NCI-H1417 treated with DMSO at 0.1 percent for 48 hours (cell line): Measurements from ENCODE around the gene IFT43.

Source experiments
- DNase-seq: peaks from one replicate; lab custom pipeline; 2025; lab: John Stamatoyannopoulos, UW

IFT43 gene

GRCh38 chr14:76015191-76015590 is 29.6 kb downstream of the IFT43 start:
- DNase-seq, result no peak

- DNase-seq, result no peak
These were observed 30.1 kb downstream of the IFT43 start for GRCh38 chr14:76015668-76016067.

- no peak for DNase-seq
These were observed 34.1 kb downstream of the IFT43 start for GRCh38 chr14:76019676-76020075.

GRCh38 chr14:76022991-76023390 is 37.4 kb downstream of the IFT43 start:
- no peak for DNase-seq

GRCh38 chr14:76023757-76024156 is 38.2 kb downstream of the IFT43 start:
- DNase-seq, result no peak

DNA sequence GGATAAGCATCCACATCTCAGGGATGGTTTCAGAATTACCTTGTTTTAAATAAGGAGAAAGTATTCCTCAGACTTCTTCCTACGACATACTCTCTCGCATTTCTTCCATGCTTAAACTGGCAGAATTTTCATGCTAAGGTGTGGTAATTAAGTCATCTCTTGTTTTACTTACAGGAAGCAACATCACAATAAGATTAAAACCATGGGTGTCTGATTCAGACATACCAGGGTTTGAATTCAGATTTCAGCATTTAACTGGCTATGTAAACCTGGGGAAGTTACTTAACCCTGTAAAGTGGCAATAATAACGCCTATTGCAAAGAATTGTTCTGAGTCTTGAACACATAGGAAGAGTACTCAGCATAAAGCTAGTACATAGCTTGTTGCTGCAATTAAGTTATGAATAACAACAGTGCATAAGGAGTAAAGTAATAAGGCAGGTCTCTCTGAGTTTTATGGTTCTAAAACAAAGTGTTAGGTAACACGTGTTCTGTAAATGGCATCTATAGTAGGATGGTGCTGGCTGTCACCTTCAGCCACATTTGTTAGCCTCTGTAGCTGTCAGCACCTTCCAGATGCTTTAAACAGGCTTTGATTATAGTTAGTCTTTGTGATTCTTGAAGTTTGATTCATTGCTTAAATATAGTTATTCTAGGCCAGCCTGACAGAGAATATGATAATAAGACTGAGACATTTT is 38.8 kb downstream of the IFT43 start:
- DNase-seq, result no peak

DNA sequence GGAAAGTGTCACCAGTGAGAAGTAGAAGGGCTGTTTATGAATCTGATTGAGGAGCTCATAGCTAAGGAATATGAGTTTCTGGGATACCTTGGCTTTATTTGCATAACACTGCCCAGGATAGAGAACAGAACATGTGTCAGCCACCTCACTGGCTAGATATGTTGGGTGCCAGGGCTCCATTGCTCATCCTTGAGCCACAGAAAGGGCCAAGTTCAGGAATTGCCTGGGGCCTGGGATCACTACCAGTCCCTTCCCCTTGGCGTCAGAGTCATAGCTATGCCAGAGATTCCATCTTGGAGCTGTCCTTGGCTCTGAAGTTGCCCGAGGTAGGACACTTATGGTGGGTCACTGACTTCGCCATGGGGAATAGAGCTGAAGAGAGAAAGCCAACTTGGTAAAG is 49.0 kb downstream of the IFT43 start:
- DNase-seq, result no peak

DNA sequence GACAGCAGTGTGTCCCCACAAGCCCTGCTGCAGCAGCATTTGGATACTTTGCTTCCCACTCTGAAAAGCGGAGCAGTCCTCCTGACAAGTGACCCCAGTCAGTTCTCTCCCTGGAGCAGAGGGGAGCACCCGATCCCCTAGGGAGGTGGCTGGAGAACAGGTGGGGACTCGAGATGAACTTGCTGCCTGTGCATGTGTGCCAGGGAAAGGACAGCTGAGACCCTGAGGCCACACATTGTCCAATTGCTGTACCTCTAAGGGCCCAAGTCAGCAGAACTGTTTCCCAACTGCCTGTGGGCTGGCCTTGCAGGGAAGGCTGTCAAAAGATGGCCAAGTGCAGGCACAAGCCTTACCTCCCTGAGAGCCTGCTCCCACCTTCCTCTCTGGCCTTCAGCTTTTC is 55.1 kb downstream of the IFT43 start:
- DNase-seq, result no peak

DNA sequence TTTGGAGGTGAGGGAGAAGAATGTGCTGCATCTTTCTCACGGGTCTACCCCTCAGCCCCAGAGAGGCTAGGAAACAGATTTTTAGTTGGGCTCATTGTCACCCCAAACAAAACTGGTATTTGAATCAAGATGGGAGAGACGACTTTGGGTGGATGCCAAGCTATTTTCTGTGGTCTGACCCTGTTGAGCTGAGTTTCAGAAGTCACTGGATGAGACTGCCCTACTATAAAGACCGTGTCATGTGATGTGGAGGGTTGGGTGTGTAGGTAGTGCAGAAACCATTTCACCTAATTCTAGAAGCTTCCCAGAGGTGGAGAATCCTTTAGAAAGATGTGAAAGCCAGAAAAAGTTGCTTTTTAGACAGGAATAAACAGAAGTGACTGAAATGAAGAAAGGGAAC is 60.2 kb downstream of the IFT43 start:
- no peak for DNase-seq

- DNase-seq, result no peak
These were observed 64.7 kb downstream of the IFT43 start for GRCh38 chr14:76050250-76050649.

DNA sequence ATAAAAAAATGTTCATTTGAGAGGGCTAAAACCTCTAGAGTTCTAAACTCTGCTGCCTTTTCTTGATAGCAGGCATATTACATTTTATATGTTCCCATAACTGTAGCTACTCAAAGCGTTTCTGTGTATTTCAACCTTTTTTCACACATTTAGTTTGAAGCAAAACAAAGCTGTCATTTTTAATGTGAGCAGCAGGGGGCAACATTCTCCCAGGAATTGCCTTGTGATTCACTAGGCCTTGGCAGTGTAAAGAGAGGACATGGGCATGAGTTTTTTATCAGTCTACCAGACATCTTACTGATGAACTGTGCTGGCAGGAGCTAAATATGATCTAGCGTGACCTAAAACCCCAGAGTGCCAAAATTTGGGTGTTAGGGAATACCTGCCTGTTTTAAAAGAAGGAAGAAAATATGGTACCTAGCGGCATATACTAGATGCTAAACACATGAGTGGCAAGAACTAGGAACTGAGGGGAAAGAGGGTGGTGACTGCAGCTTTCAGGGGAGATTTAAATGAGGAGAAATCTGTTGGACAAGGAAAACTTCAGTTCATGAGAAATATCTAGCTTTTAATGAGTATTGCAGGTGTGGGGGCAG is 65.3 kb downstream of the IFT43 start:
- peak; percentile 46 for DNase-seq

GRCh38 chr14:76051717-76052465 is 66.3 kb downstream of the IFT43 start:
- no peak for DNase-seq

- no peak for DNase-seq
These were observed 68.2 kb downstream of the IFT43 start for GRCh38 chr14:76053572-76054355.

DNA sequence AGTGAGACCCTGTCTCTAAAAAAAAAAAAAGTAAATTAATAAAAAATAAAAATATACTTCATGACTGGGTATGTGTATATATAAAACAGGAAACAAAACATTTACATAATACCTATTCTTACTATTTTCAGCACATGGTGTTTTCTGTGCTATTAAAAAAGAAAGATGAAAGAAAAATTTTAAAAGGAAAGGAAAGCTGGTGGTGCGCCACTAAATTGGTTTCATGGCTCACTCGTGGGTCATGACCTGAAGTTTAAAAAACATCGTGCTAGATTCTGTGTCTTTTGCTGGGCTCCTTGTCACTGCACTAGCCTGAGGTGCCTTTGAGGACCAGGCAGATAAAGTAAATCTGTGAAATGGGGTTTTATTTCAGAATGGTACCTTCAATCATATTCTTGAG is 69.8 kb downstream of the IFT43 start:
- no peak for DNase-seq

DNA sequence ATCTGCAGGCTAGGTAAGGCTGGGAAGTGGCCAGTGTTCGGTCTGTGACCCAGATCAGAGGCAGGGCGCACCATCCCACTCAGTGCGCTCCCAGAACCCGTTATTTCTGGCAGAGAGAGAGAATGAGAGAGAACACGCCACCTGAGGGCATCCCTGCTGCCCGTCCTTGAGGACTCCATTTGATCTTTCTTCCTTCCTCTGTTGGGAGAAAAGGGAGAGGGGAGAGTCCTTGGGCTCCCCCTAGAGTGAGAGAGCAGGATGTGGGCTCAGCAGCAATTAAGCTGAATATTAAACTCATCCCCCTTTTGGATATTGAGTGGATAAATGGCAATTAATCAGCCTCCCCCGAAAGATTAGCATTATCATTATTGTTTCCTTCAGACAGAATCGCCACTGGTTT is 70.6 kb downstream of the IFT43 start:
- no peak for DNase-seq

DNA sequence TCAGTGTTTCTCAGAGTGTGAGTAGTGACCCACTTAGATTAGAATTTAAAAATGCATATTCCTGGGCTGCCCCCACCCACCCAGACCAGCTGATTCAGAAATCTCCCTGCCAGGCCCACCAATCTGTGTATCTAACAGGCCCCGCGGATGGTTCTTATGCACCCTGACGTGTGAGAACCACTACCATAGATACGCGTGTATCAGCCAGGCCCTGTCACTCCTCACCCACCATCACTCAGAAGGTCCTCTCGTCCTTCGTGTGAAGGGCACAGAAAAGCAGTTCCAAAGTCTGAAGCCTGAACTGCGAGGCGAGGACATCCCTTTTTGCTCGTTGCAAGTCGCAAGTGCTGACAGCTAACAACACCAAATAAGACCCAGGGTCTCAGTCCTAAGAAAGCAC is 72.4 kb downstream of the IFT43 start:
- DNase-seq, result no peak

- DNase-seq, result no peak
These were observed 77.8 kb downstream of the IFT43 start for GRCh38 chr14:76063327-76063726.

DNA sequence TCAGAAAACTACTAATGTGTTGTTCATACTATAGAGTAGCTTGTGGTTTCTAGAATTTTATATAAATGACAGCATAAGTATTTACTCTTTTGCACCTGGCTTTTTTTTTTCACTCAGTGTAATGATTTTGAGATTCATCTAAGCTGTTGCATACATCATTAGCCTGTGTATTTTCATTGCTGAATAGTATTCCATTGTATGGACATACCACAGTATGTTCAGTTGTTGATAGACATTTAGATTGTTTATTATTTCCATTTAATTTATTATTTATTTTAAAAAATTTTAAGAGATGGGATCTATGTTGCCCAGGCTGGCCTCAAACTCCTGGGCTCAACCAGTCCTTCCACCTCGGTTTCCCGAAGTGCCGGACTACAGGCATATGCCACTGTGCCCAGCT is 80.0 kb downstream of the IFT43 start:
- no peak for DNase-seq

- DNase-seq, result no peak
These were observed 82.0 kb downstream of the IFT43 start for GRCh38 chr14:76067536-76067935.

DNA sequence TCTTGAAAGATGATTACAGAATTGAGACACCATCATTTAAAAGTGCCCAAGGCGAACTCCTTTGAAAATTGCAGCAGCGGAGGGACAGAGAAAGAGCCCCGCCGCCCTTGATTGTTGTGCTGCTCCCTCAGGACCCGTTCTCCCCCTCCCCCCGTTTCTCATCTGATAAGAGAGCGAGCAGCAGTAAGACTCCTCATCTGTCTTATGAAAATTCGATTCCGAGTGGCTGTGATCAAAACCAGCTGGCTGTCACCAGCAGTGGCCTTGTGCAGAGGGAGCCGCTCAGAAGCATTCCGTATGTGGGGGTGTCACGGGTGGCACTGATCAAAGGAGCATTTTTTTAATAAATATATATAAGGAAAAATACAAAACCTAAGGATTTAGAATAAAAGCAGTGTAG is 88.2 kb downstream of the IFT43 start:
- no peak for DNase-seq

GRCh38 chr14:76077340-76077739 is 91.8 kb downstream of the IFT43 start:
- no peak for DNase-seq

DNA sequence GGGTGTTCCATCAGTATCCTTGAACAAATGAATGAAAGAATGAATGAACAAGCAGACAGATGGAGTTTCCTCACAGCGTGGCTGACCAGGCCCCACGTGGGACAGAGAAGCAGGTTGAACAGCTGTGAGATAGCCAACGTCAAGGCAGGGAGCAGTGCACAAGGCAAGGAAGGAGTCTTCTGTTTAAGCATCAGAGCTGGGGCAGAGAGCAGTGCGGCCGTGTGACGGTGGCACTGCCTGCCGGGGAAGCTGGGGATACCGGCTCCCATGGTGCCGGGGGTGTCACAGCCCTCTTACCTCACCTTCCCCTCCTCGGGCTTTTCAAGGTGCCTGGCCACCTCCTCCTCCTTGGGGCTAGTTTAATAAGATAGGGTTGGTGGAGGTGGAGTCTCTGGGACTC is 92.9 kb downstream of the IFT43 start:
- no peak for DNase-seq

DNA sequence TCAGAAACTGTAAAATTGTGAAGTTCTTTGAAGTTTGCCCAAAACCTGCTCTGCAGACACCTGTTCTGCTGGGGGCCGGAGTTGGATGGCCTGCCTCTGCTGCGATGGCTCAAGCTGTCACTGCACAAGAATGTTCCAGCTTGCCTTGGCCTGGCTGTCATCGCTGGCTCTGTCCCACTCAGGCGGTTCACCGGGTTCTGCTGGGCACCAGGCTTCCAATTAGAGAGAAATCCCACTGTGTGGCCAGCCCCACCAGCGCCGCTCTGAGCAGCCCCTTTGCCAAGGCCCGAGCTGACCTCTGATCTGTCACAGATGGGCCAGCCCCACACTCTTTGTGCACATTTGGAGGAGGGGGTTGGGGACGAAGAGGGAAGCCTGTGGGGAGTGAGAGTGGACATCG is 94.5 kb downstream of the IFT43 start:
- DNase-seq, result no peak
